Ovary (tissue), 9 donors: Measurements from ENCODE around the gene AGO1. TPM values are rescaled to one million over a fixed set of nuclear protein-coding genes. Genes with fewer than 3 reads are reported as not detected.
"Not testable (repeated sequence)": the region's sequence is repeated elsewhere in the genome, so short reads cannot be mapped to it uniquely, and the experiment has no call there.

ENCODE experiments used
- DNase-seq, 5 donors: peaks; one replicate each; pipeline ENCODE4 v3.0.0-alpha.2; 2019 to 2020
- H3K27ac ChIP-seq, 2 donors: fragments of 200-600 bp; one replicate each; pipeline versions ENCODE4 v1.5.1 to v1.8.0; 2019 to 2022
- H3K27me3 ChIP-seq: fragments of 200-600 bp; one replicate; pipeline ENCODE4 v1.8.0; 2022
- H3K36me3 ChIP-seq: fragments of 200-600 bp; sonication (generic); one replicate; pipeline ENCODE4 v1.5.1; 2019
- H3K4me1 ChIP-seq: one replicate; pipeline ENCODE4 v1.8.1; 2013; ENCODE audit warnings: mild to moderate bottlenecking, moderate library complexity; ENCODE audit not compliant: insufficient read depth
- H3K4me3 ChIP-seq: fragments of 200-600 bp; sonication (generic); one replicate; pipeline ENCODE4 v1.5.1; 2017
- H3K9me3 ChIP-seq, 2 donors: fragments of 200-600 bp in 1 of 2; sonication (generic) in 1 of 2; one replicate each; pipeline versions ENCODE4 v1.5.1 to v1.8.1; 2013 to 2019; ENCODE audit warnings: mild to moderate bottlenecking in 1 of 2, moderate library complexity in 1 of 2
- EP300 ChIP-seq: sonication (generic); formaldehyde crosslinking; IDR thresholded peaks from one replicate; pipeline ENCODE4 v1.6.1; 2017; ENCODE audit warnings: antibody characterized with exemption
- POLR2A ChIP-seq: fragments of 450-650 bp; IDR thresholded peaks from one replicate; pipeline ENCODE4 v1.6.1; 2017; ENCODE audit warnings: antibody characterized with exemption, mild to moderate bottlenecking, moderate library complexity
- WGBS, 3 donors: extraction: QIAGEN DNeasy Blood & Tissue Kit in 1 of 3; methylation state at CpG; one replicate each; pipeline versions ENCODE4 v1.1.5 to v1.1.7; 2013 to 2017; 5-methylcytosine and 5-hydroxymethylcytosine counted together
- intact Hi-C, 4 donors: fragments of 100-400 bp; cut with DNase I; formaldehyde crosslinking; loops; one replicate each; pipeline versions ENCODE4 v1.11.0 to v1.15.1; 2022 to 2023
- polyA plus RNA-seq, 2 donors: library from polyadenylated mRNA; stranded (reverse); fragments of 200-250 nt in 1 of 2; fragments of 350-450 nt in 1 of 2; fragmentation: Illumina TruSeq in 1 of 2; extraction: RNeasy Lipid Tissue Mini Kit (QIAGEN cat#74804) in 1 of 2; gene quantifications; one replicate each; pipeline ENCODE4 v1.2.3, GENCODE V29; 2013 to 2014
- total RNA-seq, 7 donors: library from RNA; depleted of rRNA in 2 of 7; stranded (reverse); fragments of >200 nt in 2 of 7; fragmentation: NEBNext Ultra II Directional in 3 of 7; extraction: Animal tissue kit (Norgen Biotek cat#: 25700) in 3 of 7; gene quantifications; one replicate each; pipeline versions ENCODE4 v1.1.0 to v1.2.4, GENCODE V29; 2016 to 2023
- TF ChIP-seq, protein P1 (sequence below), 3 donors: fragments of 450-650 bp in 2 of 3; fragments of 200-600 bp in 1 of 3; IDR thresholded peaks; one replicate each; pipeline versions ENCODE4 v1.5.1 to v1.8.0; 2016 to 2022; ENCODE audit warnings: antibody characterized with exemption in 3 of 3, mild to moderate bottlenecking in 1 of 3
- donor health status: DM: no; HTN: no; CAD: no; lungs with moderate emphysema.
- donor health status: DM: no; HTN: no; CAD: no.
- donor health status: Bipolar disorder and iron deficiency.
- donor health status: DM: yes; HTN: yes; CAD: no.
- donor health status: DM: no; HTN: no; CAD: no.
- donor health status: DM: yes; HTN: yes; CAD: no.

The AGO1 gene
- total and polyA plus RNA-seq, 9 donors = 5.1 to 34.0 (median 27.6) TPM

DNA sequence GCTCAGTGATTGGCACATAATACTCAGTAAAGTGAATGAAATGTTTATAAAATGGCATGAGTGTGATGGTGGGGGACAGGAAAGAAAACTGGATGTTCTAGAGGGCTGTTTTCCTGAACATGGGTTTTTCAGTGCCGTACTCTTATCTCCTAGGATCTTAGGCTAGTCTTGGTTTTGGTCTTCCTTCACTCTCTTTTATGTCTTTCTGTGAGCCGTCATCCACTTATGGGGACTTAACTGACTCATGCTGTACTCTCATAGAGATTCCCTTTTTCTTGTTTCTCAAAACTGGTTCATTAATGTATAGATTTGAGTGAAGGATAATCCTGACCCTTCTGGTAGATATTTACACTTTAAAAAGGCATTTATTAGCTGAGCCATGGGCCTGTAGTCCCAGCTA lies 64.5 kb downstream of the AGO1 start:
- Histone ChIP-seq H3K27ac (no peak overlapping the region), H3K36me3 (no peaks in the 10 kb centered on the region), H3K4me1 (peaks cover 5% of the 10 kb centered on the region), H3K27me3 (no peaks in the 10 kb centered on the region), H3K4me3 (no peak overlapping the region), H3K9me3 (no peaks in the 10 kb centered on the region)
- intact Hi-C loops = no loop called here
- no peak for TF ChIP-seq POLR2A
- TF ChIP-seq, protein P1, sequence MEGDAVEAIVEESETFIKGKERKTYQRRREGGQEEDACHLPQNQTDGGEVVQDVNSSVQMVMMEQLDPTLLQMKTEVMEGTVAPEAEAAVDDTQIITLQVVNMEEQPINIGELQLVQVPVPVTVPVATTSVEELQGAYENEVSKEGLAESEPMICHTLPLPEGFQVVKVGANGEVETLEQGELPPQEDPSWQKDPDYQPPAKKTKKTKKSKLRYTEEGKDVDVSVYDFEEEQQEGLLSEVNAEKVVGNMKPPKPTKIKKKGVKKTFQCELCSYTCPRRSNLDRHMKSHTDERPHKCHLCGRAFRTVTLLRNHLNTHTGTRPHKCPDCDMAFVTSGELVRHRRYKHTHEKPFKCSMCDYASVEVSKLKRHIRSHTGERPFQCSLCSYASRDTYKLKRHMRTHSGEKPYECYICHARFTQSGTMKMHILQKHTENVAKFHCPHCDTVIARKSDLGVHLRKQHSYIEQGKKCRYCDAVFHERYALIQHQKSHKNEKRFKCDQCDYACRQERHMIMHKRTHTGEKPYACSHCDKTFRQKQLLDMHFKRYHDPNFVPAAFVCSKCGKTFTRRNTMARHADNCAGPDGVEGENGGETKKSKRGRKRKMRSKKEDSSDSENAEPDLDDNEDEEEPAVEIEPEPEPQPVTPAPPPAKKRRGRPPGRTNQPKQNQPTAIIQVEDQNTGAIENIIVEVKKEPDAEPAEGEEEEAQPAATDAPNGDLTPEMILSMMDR (IDR thresholded peaks at IDR 0.05) = no peak
- TF ChIP-seq EP300 = no peak
- DNase-seq = no peak
- 88 to 96% (median 95%) methylated on average over 2 of the region's 2 CpGs for WGBS, 3 donors

DNA sequence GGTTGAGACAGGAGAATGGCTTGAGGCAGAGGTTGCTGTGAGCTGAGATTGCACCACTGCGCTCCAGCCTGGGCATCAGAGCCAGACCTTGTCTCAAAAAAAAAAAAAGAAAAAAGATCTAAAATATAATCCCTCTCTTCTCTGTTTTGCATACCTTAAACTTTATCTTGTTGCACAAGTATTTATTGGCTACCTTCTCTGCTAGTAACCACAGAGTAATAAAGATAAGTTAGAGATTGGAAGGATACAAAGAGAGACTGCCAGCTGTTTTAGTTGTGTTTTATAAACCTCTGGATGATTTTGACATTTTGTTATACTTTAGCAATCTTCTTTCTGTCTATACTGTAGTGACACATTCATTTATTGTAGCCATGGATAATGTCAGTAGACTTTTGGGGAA lies 75.5 kb downstream of the AGO1 start:
- Histone ChIP-seq H3K4me1 (peaks cover 1% of the 10 kb centered on the region), H3K27ac (no peak overlapping the region), H3K9me3 (no peaks in the 10 kb centered on the region), H3K27me3 (no peaks in the 10 kb centered on the region), H3K36me3 (no peaks in the 10 kb centered on the region), H3K4me3 (no peak overlapping the region)
- intact Hi-C loops = no loop called here
- TF ChIP-seq POLR2A (no peak), EP300 (no peak)
- TF ChIP-seq, protein P1 (IDR thresholded peaks at IDR 0.05) = no peak
- DNase-seq = no peak
- WGBS, 3 donors = 18 to 74% (median 36%) methylated on average over 1 of the region's 1 CpG

DNA sequence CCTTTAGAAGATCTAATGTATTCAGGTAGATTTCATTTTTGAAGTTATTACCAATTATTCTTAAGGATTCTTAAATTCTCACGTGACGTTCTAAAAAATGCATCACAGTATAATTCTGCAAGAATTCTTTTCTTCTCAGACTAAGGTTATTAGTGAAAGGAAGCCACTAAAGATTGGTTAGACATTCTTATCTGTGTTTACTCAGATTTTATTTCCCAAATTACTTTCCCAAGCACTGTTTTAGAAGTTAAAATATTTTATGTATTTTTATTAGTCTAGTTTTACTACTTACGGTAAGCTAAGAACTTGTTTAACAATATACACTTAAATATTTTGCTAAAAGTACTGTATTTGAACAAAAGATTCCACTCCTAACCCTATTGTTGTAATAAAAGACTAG lies 76.3 kb downstream of the AGO1 start:
- H3K27ac ChIP-seq = no peak overlapping the region
- intact Hi-C loops = no loop called here
- H3K27me3 ChIP-seq = no peaks in the 10 kb centered on the region
- peaks cover 1% of the 10 kb centered on the region for H3K4me1 ChIP-seq
- no peaks in the 10 kb centered on the region for H3K36me3 ChIP-seq
- DNase-seq = no peak
- H3K9me3 ChIP-seq = no peaks in the 10 kb centered on the region
- 13 to 34% (median 15%) methylated on average over 3 of the region's 3 CpGs for WGBS, 3 donors
- TF ChIP-seq POLR2A (no peak), EP300 (no peak)
- TF ChIP-seq, protein P1 (IDR thresholded peaks at IDR 0.05) = no peak
- no peak overlapping the region for H3K4me3 ChIP-seq

DNA sequence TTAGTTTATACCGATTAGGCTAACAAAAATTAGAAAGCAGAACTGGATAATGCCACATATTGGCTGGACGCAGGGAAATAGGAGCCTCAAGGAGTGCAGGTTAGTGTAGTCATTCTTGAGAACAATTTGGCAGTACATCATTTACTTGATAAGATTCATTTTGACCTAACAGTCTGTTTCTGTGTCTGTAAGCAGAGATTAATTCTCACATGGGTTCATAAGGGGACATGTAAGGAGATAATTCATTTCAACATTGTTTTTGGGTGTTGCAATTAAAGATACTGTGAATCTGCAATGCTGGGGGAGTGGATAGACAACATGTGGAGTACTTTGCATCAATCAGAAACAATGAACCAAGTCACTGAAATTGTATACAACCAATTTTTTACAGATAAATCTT lies 79.9 kb downstream of the AGO1 start:
- H3K4me3 ChIP-seq = no peak overlapping the region
- H3K9me3 ChIP-seq = no peaks in the 10 kb centered on the region
- intact Hi-C loops = no loop called here
- no peak overlapping the region for H3K27ac ChIP-seq
- peaks cover 1% of the 10 kb centered on the region for H3K4me1 ChIP-seq
- no peak for TF ChIP-seq POLR2A
- TF ChIP-seq, protein P1 (IDR thresholded peaks at IDR 0.05) = no peak
- 14 to 36% (median 28%) methylated on average over 2 of the region's 2 CpGs for WGBS, 3 donors
- H3K36me3 ChIP-seq = no peaks in the 10 kb centered on the region
- no peaks in the 10 kb centered on the region for H3K27me3 ChIP-seq
- no peak for DNase-seq

DNA sequence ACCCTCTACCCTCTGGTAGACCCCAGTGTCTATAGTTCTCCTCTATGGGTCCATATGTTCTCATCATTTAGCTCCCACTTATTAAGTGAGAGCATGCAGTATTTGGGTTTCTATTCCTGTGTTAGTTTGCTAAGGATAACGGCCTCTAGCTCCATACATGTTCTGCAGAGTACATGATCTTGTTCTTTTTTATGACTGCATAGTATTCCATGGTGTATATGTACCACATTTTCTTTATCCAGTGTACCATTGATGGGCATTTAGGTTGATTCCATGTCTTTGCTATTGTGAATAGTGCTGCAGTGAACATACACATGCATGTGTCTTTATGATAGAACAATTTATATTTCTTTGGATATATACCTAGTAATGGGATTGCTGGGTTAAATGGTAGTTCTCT lies 81.3 kb downstream of the AGO1 start:
- H3K4me3 ChIP-seq, H3K4me1 ChIP-seq, H3K9me3 ChIP-seq, DNase-seq, H3K27ac ChIP-seq, H3K27me3 ChIP-seq, H3K36me3 ChIP-seq, intact Hi-C loops: not testable (repeated sequence)
- WGBS, 3 donors = 97 to 100% (median 97%) methylated on average over 1 of the region's 1 CpG
